Measurements from ENCODE around the gene NKG7. TPM values are rescaled to one million over a fixed set of nuclear protein-coding genes. Genes with fewer than 3 reads are reported as not detected.

Gene NKG7
- total RNA-seq, 1 donor = not detected

DNA sequence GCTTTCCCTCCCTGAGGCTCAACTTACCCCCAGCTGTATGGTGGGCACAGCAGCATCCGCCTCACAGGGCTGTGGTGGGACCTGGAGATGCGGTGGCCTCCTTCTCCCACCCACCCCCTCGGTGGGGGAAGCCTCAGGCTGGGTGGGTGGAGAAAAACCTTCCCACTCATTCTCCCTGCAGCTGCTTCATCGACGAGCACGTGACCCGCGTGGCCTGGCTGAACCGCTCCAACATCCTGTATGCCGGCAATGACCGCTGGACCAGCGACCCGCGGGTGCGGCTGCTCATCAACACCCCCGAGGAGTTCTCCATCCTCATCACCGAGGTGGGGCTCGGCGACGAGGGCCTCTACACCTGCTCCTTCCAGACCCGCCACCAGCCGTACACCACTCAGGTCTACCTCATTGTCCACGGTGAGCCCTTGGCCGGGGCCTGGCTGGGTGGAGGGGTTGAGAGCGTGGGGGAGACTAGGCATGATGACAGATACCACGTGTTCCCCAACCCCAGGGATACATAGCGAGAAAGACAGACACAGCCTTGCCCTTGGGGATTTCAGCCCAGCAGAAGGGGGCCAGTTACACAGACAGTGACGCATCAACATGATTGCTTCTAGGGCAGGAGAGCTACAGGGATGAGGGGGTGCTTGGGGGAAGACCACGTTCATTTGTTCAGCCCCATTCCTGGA lies 48.8 kb downstream of the NKG7 start:
- DNase-seq (ENCODE audit: low read depth) = no peak
- TF ChIP-seq, protein P1, sequence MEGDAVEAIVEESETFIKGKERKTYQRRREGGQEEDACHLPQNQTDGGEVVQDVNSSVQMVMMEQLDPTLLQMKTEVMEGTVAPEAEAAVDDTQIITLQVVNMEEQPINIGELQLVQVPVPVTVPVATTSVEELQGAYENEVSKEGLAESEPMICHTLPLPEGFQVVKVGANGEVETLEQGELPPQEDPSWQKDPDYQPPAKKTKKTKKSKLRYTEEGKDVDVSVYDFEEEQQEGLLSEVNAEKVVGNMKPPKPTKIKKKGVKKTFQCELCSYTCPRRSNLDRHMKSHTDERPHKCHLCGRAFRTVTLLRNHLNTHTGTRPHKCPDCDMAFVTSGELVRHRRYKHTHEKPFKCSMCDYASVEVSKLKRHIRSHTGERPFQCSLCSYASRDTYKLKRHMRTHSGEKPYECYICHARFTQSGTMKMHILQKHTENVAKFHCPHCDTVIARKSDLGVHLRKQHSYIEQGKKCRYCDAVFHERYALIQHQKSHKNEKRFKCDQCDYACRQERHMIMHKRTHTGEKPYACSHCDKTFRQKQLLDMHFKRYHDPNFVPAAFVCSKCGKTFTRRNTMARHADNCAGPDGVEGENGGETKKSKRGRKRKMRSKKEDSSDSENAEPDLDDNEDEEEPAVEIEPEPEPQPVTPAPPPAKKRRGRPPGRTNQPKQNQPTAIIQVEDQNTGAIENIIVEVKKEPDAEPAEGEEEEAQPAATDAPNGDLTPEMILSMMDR (IDR thresholded peaks at IDR 0.05; ENCODE audit: insufficient read depth, low read length) = no peak
- H3K4me3 ChIP-seq (ENCODE audit: low read depth, low read length) = no peak overlapping the region

DNA sequence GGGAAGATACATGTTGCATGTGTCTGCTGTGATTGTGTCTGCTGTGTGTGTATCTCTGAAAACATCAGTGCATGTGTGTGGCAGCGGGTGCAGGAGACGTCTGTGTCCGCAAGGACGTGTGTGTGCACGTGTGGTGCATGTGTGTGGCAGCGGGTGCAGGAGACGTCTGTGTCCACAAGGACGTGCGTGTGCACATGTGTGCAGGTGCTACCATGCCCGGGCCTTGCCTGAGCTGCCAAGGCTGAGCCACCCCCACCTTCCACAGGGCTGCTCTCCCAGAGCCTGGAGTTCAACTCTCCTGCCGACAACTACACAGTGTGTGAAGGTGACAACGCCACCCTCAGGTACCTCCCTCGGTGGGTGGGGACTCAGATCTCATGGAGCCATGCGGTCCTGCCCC lies 50.7 kb downstream of the NKG7 start:
- TF ChIP-seq, protein P1 (IDR thresholded peaks at IDR 0.05; ENCODE audit: insufficient read depth, low read length) = no peak
- no peak for DNase-seq (ENCODE audit: low read depth)
- H3K4me3 ChIP-seq (ENCODE audit: low read depth, low read length) = no peak overlapping the region

Other genes with a start within 250 kb of the NKG7 start
- 0.09 TPM in 1 of 2 replicates, not detected in the other for gene SIGLEC9, start 247.7 kb downstream of the NKG7 start, total RNA-seq (ENCODE audit: low replicate concordance)
- 0.41 TPM in 1 of 2 replicates, not detected in the other for gene SIGLEC7, start 230.4 kb downstream of the NKG7 start, total RNA-seq (ENCODE audit: low replicate concordance)
- gene CD33, start 147.6 kb downstream of the NKG7 start, total RNA-seq (ENCODE audit: low replicate concordance) = not detected in 2 replicates
- not detected in 2 replicates for gene SIGLECL1, start 121.6 kb downstream of the NKG7 start, total RNA-seq (ENCODE audit: low replicate concordance)
- not detected in 2 replicates for gene IGLON5, start 61.0 kb downstream of the NKG7 start, total RNA-seq (ENCODE audit: low replicate concordance)
- 0.27 TPM in 1 of 2 replicates, not detected in the other for gene VSIG10L, start 30.5 kb downstream of the NKG7 start, total RNA-seq (ENCODE audit: low replicate concordance)
- 66.8 and 104 TPM in 2 replicates for gene ETFB, start 6.3 kb downstream of the NKG7 start, total RNA-seq (ENCODE audit: low replicate concordance)
- gene CLDND2, start 3.7 kb downstream of the NKG7 start, total RNA-seq (ENCODE audit: low replicate concordance) = 0.36 TPM in 1 of 2 replicates, not detected in the other
- not detected in 2 replicates for gene LIM2, start 15.3 kb upstream of the NKG7 start, total RNA-seq (ENCODE audit: low replicate concordance)
- not detected in 2 replicates for gene C19orf84, start 17.9 kb upstream of the NKG7 start, total RNA-seq (ENCODE audit: low replicate concordance)
- not detected in 2 replicates for gene SIGLEC10, start 45.0 kb upstream of the NKG7 start, total RNA-seq (ENCODE audit: low replicate concordance)
- gene SIGLEC8, start 85.8 kb upstream of the NKG7 start, total RNA-seq (ENCODE audit: low replicate concordance) = not detected in 2 replicates
- not detected in 2 replicates for gene CEACAM18, start 105.9 kb upstream of the NKG7 start, total RNA-seq (ENCODE audit: low replicate concordance)
- not detected in 2 replicates for gene SIGLEC12, start 129.1 kb upstream of the NKG7 start, total RNA-seq (ENCODE audit: low replicate concordance)
- gene SIGLEC6, start 159.0 kb upstream of the NKG7 start, total RNA-seq (ENCODE audit: low replicate concordance) = not detected in 2 replicates
- 7.9 and 12.9 TPM in 2 replicates for gene ZNF175, start 198.6 kb upstream of the NKG7 start, total RNA-seq (ENCODE audit: low replicate concordance)